Mesothelial cell of epicardium (in vitro differentiated cells): ENCODE results near the gene ACKR4. TPM values are rescaled to one million over a fixed set of nuclear protein-coding genes. Genes with fewer than 3 reads are reported as not detected.

Experiments used
- DNase-seq, 2 experiments: peaks; one replicate each; pipeline ENCODE4 v3.0.0; 2021; ENCODE audit warnings: low spot score in 2 of 2; ENCODE audit not compliant: unreplicated experiment in 2 of 2
- H3K27ac Mint-ChIP-seq: 2 replicates; pipeline ENCODE4 v1.8.0; 2021; ENCODE audit warnings: mixed read lengths
- H3K27me3 Mint-ChIP-seq: 2 replicates; pipeline ENCODE4 v1.8.0; 2021; ENCODE audit warnings: low read depth, mixed read lengths
- H3K36me3 Mint-ChIP-seq: 2 replicates; pipeline ENCODE4 v1.8.0; 2021; ENCODE audit warnings: mixed read lengths
- H3K4me1 Mint-ChIP-seq: 2 replicates; pipeline ENCODE4 v1.8.0; 2021; ENCODE audit warnings: mixed read lengths
- H3K4me3 Mint-ChIP-seq: 2 replicates; pipeline ENCODE4 v1.8.0; 2021; ENCODE audit warnings: mild to moderate bottlenecking, moderate library complexity, mixed read lengths
- H3K9me3 Mint-ChIP-seq: 2 replicates; pipeline ENCODE4 v1.8.0; 2021; ENCODE audit warnings: mixed read lengths
- CTCF ChIP-seq: fragments of 200-600 bp; sonication (generic); IDR thresholded peaks from one replicate; pipeline ENCODE4 v1.5.0; 2021; ENCODE audit warnings: antibody characterized with exemption; ENCODE audit not compliant: unreplicated experiment
- total RNA-seq: library from RNA; stranded (reverse); gene quantifications from 3 replicates; pipeline ENCODE4 v1.2.1, GENCODE V29; 2021

ACKR4 gene
- total RNA-seq, 1 donor from 2014 or later = 0.13 TPM

- no peak for TF ChIP-seq CTCF
- Mint-ChIP-seq H3K27ac (no peak overlapping the region), H3K9me3 (peaks cover 6% of the 10 kb centered on the region), H3K36me3 (peaks cover 14% of the 10 kb centered on the region), H3K27me3 (no peaks in the 10 kb centered on the region), H3K4me3 (no peak overlapping the region), H3K4me1 (peaks cover 2% of the 10 kb centered on the region)
- no peak for DNase-seq
These were observed 33.0 kb upstream of the ACKR4 start for GRCh38 chr3:132564070-132564465.

- Mint-ChIP-seq H3K9me3 (peaks cover 12% of the 10 kb centered on the region), H3K4me3 (no peak overlapping the region), H3K36me3 (peaks cover 30% of the 10 kb centered on the region), H3K27ac (no peak overlapping the region), H3K4me1 (no peaks in the 10 kb centered on the region), H3K27me3 (no peaks in the 10 kb centered on the region)
- DNase-seq = no peak
- no peak for TF ChIP-seq CTCF
These were observed 28.6 kb upstream of the ACKR4 start for GRCh38 chr3:132568422-132568821.

- Mint-ChIP-seq H3K4me1 (no peaks in the 10 kb centered on the region), H3K9me3 (peaks cover 12% of the 10 kb centered on the region), H3K27ac (no peak overlapping the region), H3K4me3 (no peak overlapping the region), H3K27me3 (no peaks in the 10 kb centered on the region), H3K36me3 (peaks cover 28% of the 10 kb centered on the region)
- no peak for TF ChIP-seq CTCF
- no peak for DNase-seq
These were observed 27.9 kb upstream of the ACKR4 start for GRCh38 chr3:132569153-132569552.

GRCh38 chr3:132569580-132569979 is 27.5 kb upstream of the ACKR4 start:
- no peak for TF ChIP-seq CTCF
- H3K27ac Mint-ChIP-seq = no peak overlapping the region
- DNase-seq = no peak
- peaks cover 28% of the 10 kb centered on the region for H3K36me3 Mint-ChIP-seq
- peaks cover 12% of the 10 kb centered on the region for H3K9me3 Mint-ChIP-seq
- no peak overlapping the region for H3K4me3 Mint-ChIP-seq
- H3K4me1 Mint-ChIP-seq = no peaks in the 10 kb centered on the region
- H3K27me3 Mint-ChIP-seq = no peaks in the 10 kb centered on the region

- no peak overlapping the region for H3K4me3 Mint-ChIP-seq
- peaks cover 12% of the 10 kb centered on the region for H3K9me3 Mint-ChIP-seq
- DNase-seq = no peak
- peaks cover 28% of the 10 kb centered on the region for H3K36me3 Mint-ChIP-seq
- TF ChIP-seq CTCF = no peak
- no peaks in the 10 kb centered on the region for H3K27me3 Mint-ChIP-seq
- H3K4me1 Mint-ChIP-seq = no peaks in the 10 kb centered on the region
- H3K27ac Mint-ChIP-seq = no peak overlapping the region
These were observed 27.1 kb upstream of the ACKR4 start for GRCh38 chr3:132570016-132570415.

GRCh38 chr3:132573797-132574211 is 23.3 kb upstream of the ACKR4 start:
- Mint-ChIP-seq H3K4me1 (no peaks in the 10 kb centered on the region), H3K27ac (no peak overlapping the region), H3K36me3 (peaks cover 38% of the 10 kb centered on the region), H3K9me3 (peaks cover 12% of the 10 kb centered on the region), H3K27me3 (no peaks in the 10 kb centered on the region), H3K4me3 (no peak overlapping the region)
- no peak for TF ChIP-seq CTCF
- DNase-seq = no peak
